ENCODE results near the gene HOXB8. TPM values are rescaled to one million over a fixed set of nuclear protein-coding genes. Genes with fewer than 3 reads are reported as not detected.

The HOXB8 gene
- total and polyA plus RNA-seq, 4 experiments from 2014 or later, result not detected

GRCh38 chr17:48646183-48647102 lies 31.4 kb upstream of the HOXB8 start:
- POLR2A ChIA-PET (ENCODE audit: partially characterized antibody), result interaction anchor here (1.0 to 1.4 kb wide), 2 partner anchors 10 to 21 kb away, joined by 3 read pairs; no protein-coding TSS in a partner anchor
- Histone ChIP-seq H3K9me3 (ENCODE audit: control insufficient read depth in 1 of 2, low read length in 2 of 2) (no peaks in the 10 kb centered on the region), H3K27ac (ENCODE audit: low read depth, low read length) (no peak overlapping the region), H3K4me1 (ENCODE audit: insufficient read depth, low read length) (peaks cover 14% of the 10 kb centered on the region), H3K27me3 (ENCODE audit: insufficient read depth, low read length) (peaks cover 34% of the 10 kb centered on the region), H3K4me3 (ENCODE audit: low read length in 2 of 2) (peak overlapping the region in 1 of 2 donors; percentile 59), H3K36me3 (ENCODE audit: insufficient read depth, low read length) (no peaks in the 10 kb centered on the region)
- CTCF ChIA-PET (ENCODE audit: partially characterized antibody), result interaction anchor here (1.8 kb wide), 1 partner anchor 10 kb away, joined by 5 read pairs; no protein-coding TSS in a partner anchor
- Mint-ChIP-seq H3K36me3 (no peaks in the 10 kb centered on the region), H3K27ac (no peak overlapping the region), H3K4me3 (peak overlapping the region; percentile 82 to 96 (median 90)), H3K27me3 (peaks cover 48 to 51% of the 10 kb centered on the region in 2 donors), H3K9me3 (no peaks in the 10 kb centered on the region), H3K4me1 (peaks cover 6 to 33% (median 16%) of the 10 kb centered on the region in 4 donors)
- intact Hi-C loops (cut with micrococcal nuclease), result no loop called here
- DNase-seq, result peak in 2 of 5 donors; percentile 21 to 29

GRCh38 chr17:48645639-48646182 lies 30.6 kb upstream of the HOXB8 start:
- H3K27ac Mint-ChIP-seq, result no peak overlapping the region
- H3K27me3 Mint-ChIP-seq, result peaks cover 55 to 57% of the 10 kb centered on the region in 2 donors
- Histone ChIP-seq H3K36me3 (ENCODE audit: insufficient read depth, low read length) (no peaks in the 10 kb centered on the region), H3K27me3 (ENCODE audit: insufficient read depth, low read length) (peaks cover 39% of the 10 kb centered on the region), H3K4me3 (ENCODE audit: low read length in 2 of 2) (peak overlapping the region in 1 of 2 donors; percentile 59), H3K4me1 (ENCODE audit: insufficient read depth, low read length) (peaks cover 14% of the 10 kb centered on the region), H3K27ac (ENCODE audit: low read depth, low read length) (no peak overlapping the region), H3K9me3 (ENCODE audit: control insufficient read depth in 1 of 2, low read length in 2 of 2) (no peaks in the 10 kb centered on the region)
- no peaks in the 10 kb centered on the region for H3K36me3 Mint-ChIP-seq
- ChIA-PET CTCF (ENCODE audit: partially characterized antibody) (interaction anchor here (1.8 kb wide), 1 partner anchor 9 kb away, joined by 5 read pairs; no protein-coding TSS in a partner anchor), POLR2A (ENCODE audit: partially characterized antibody) (no interaction called here)
- H3K4me1 Mint-ChIP-seq, result peaks cover 8 to 37% (median 19%) of the 10 kb centered on the region in 4 donors
- no peak for DNase-seq
- H3K9me3 Mint-ChIP-seq, result no peaks in the 10 kb centered on the region
- peak overlapping the region; percentile 9 to 90 (median 58) for H3K4me3 Mint-ChIP-seq
- intact Hi-C loops (cut with micrococcal nuclease), result no loop called here

GRCh38 chr17:48644910-48645557 lies 29.9 kb upstream of the HOXB8 start:
- intact Hi-C loops (cut with micrococcal nuclease), result no loop called here
- Mint-ChIP-seq H3K27me3 (peaks cover 55 to 58% of the 10 kb centered on the region in 2 donors), H3K4me3 (peak overlapping the region in 5 of 8 donors; percentile 9 to 73 (median 38)), H3K36me3 (no peaks in the 10 kb centered on the region), H3K4me1 (peaks cover 8 to 37% (median 19%) of the 10 kb centered on the region in 4 donors), H3K9me3 (no peaks in the 10 kb centered on the region), H3K27ac (no peak overlapping the region)
- POLR2A ChIA-PET (ENCODE audit: partially characterized antibody), result no interaction called here
- CTCF ChIA-PET (ENCODE audit: partially characterized antibody), result interaction anchor here (1.8 kb wide), 1 partner anchor 9 kb away, joined by 5 read pairs; no protein-coding TSS in a partner anchor
- peaks cover 14% of the 10 kb centered on the region for H3K4me1 ChIP-seq (ENCODE audit: insufficient read depth, low read length)
- H3K27ac ChIP-seq (ENCODE audit: low read depth, low read length), result no peak overlapping the region
- H3K27me3 ChIP-seq (ENCODE audit: insufficient read depth, low read length), result peaks cover 39% of the 10 kb centered on the region
- no peaks in the 10 kb centered on the region for H3K9me3 ChIP-seq (ENCODE audit: control insufficient read depth in 1 of 2, low read length in 2 of 2)
- no peak for DNase-seq
- H3K36me3 ChIP-seq (ENCODE audit: insufficient read depth, low read length), result no peaks in the 10 kb centered on the region
- no peak overlapping the region for H3K4me3 ChIP-seq (ENCODE audit: low read length in 2 of 2)

GRCh38 chr17:48644159-48644558 lies 29.1 kb upstream of the HOXB8 start:
- no peak for DNase-seq
- H3K9me3 Mint-ChIP-seq, result no peaks in the 10 kb centered on the region
- peaks cover 8 to 37% (median 19%) of the 10 kb centered on the region in 4 donors for H3K4me1 Mint-ChIP-seq
- Histone ChIP-seq H3K9me3 (ENCODE audit: control insufficient read depth in 1 of 2, low read length in 2 of 2) (no peaks in the 10 kb centered on the region), H3K4me3 (ENCODE audit: low read length in 2 of 2) (no peak overlapping the region), H3K27me3 (ENCODE audit: insufficient read depth, low read length) (peaks cover 39% of the 10 kb centered on the region), H3K4me1 (ENCODE audit: insufficient read depth, low read length) (peaks cover 14% of the 10 kb centered on the region), H3K27ac (ENCODE audit: low read depth, low read length) (no peak overlapping the region), H3K36me3 (ENCODE audit: insufficient read depth, low read length) (no peaks in the 10 kb centered on the region)
- POLR2A ChIA-PET (ENCODE audit: partially characterized antibody), result interaction anchor here (0.6 kb wide), 1 partner anchor 257 kb away, joined by 3 read pairs; no protein-coding TSS in a partner anchor
- H3K27me3 Mint-ChIP-seq, result peaks cover 61 to 66% of the 10 kb centered on the region in 2 donors
- no peaks in the 10 kb centered on the region for H3K36me3 Mint-ChIP-seq
- intact Hi-C loops (cut with micrococcal nuclease), result no loop called here
- H3K27ac Mint-ChIP-seq, result no peak overlapping the region
- CTCF ChIA-PET (ENCODE audit: partially characterized antibody), result no interaction called here
- H3K4me3 Mint-ChIP-seq, result peak overlapping the region in 1 of 8 donors; percentile 35

GRCh38 chr17:48643697-48644012 lies 28.6 kb upstream of the HOXB8 start:
- H3K4me3 Mint-ChIP-seq, result no peak overlapping the region
- no peak for DNase-seq
- ChIA-PET CTCF (ENCODE audit: partially characterized antibody) (no interaction called here), POLR2A (ENCODE audit: partially characterized antibody) (interaction anchor here (0.6 kb wide), 1 partner anchor 258 kb away, joined by 3 read pairs; no protein-coding TSS in a partner anchor)
- Histone ChIP-seq H3K36me3 (ENCODE audit: insufficient read depth, low read length) (no peaks in the 10 kb centered on the region), H3K4me3 (ENCODE audit: low read length in 2 of 2) (no peak overlapping the region), H3K27me3 (ENCODE audit: insufficient read depth, low read length) (peaks cover 40% of the 10 kb centered on the region), H3K4me1 (ENCODE audit: insufficient read depth, low read length) (peaks cover 14% of the 10 kb centered on the region), H3K9me3 (ENCODE audit: control insufficient read depth in 1 of 2, low read length in 2 of 2) (no peaks in the 10 kb centered on the region), H3K27ac (ENCODE audit: low read depth, low read length) (no peak overlapping the region)
- peaks cover 8 to 37% (median 19%) of the 10 kb centered on the region in 4 donors for H3K4me1 Mint-ChIP-seq
- intact Hi-C loops (cut with micrococcal nuclease), result no loop called here
- peaks cover 65 to 71% of the 10 kb centered on the region in 2 donors for H3K27me3 Mint-ChIP-seq
- H3K9me3 Mint-ChIP-seq, result no peaks in the 10 kb centered on the region
- no peak overlapping the region for H3K27ac Mint-ChIP-seq
- H3K36me3 Mint-ChIP-seq, result no peaks in the 10 kb centered on the region

- DNase-seq, result no peak
- H3K4me1 ChIP-seq (ENCODE audit: insufficient read depth, low read length), result peaks cover 14% of the 10 kb centered on the region
- Mint-ChIP-seq H3K36me3 (no peaks in the 10 kb centered on the region), H3K4me1 (peaks cover 8 to 33% (median 18%) of the 10 kb centered on the region in 4 donors), H3K27me3 (peaks cover 70 to 74% of the 10 kb centered on the region in 2 donors), H3K27ac (no peak overlapping the region), H3K4me3 (peak overlapping the region in 1 of 8 donors; percentile 16), H3K9me3 (no peaks in the 10 kb centered on the region)
- POLR2A ChIA-PET (ENCODE audit: partially characterized antibody), result interaction anchor here (0.6 kb wide), 1 partner anchor 259 kb away, joined by 3 read pairs; no protein-coding TSS in a partner anchor
- intact Hi-C loops (cut with micrococcal nuclease), result no loop called here
- H3K27ac ChIP-seq (ENCODE audit: low read depth, low read length), result no peak overlapping the region
- no peak overlapping the region for H3K4me3 ChIP-seq (ENCODE audit: low read length in 2 of 2)
- peaks cover 46% of the 10 kb centered on the region for H3K27me3 ChIP-seq (ENCODE audit: insufficient read depth, low read length)
- H3K9me3 ChIP-seq (ENCODE audit: control insufficient read depth in 1 of 2, low read length in 2 of 2), result no peaks in the 10 kb centered on the region
- CTCF ChIA-PET (ENCODE audit: partially characterized antibody), result no interaction called here
- H3K36me3 ChIP-seq (ENCODE audit: insufficient read depth, low read length), result no peaks in the 10 kb centered on the region
These were observed 28.0 kb upstream of the HOXB8 start for GRCh38 chr17:48642843-48643696.

All from CD4-positive, alpha-beta memory T cell (primary cell).